Measurements from ENCODE around the gene OR1S2. TPM values are rescaled to one million over a fixed set of nuclear protein-coding genes. Genes with fewer than 3 reads are reported as not detected.

Gene OR1S2
- total and polyA plus RNA-seq, 2 experiments from 2014 or later: not detected

DNA sequence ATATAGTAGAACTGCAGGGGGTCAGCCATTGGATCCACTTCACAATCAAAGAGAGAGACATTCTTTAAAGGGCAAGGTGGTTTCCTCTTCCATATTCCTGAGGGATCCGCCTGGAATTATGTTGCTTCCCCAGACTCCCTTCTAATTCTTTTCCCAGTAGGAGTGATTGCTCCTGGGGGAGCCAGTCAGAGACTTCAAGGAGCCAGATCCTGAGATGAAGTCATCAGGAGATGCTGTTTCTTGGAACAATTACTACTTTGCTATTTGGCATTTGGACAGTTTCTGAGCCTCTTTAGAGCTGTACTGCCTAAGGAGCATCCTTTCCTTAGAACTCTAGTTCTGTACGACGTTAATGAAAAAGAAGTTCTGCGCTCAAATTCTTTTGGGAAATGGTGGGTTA lies 17.0 kb downstream of the OR1S2 start:
- H3F3A ChIP-seq (ENCODE audit: insufficient read depth): no peaks in the 10 kb centered on the region
- H4K20me1 ChIP-seq (ENCODE audit: insufficient read depth): no peaks in the 10 kb centered on the region
- H3K9ac ChIP-seq: no peak overlapping the region
- no peak overlapping the region for H3K4me3 ChIP-seq
- no peaks in the 10 kb centered on the region for H3K4me1 ChIP-seq (ENCODE audit: insufficient read depth)
- TF ChIP-seq EZH2 (IDR thresholded peaks at IDR 0.05; ENCODE audit: insufficient read depth, poor library complexity, severe bottlenecking): no peak
- no peak overlapping the region for H3K27ac ChIP-seq
- no peaks in the 10 kb centered on the region for H3K36me3 ChIP-seq (ENCODE audit: low read depth)
- no peaks in the 10 kb centered on the region for H3K27me3 ChIP-seq (replicated peaks; ENCODE audit: insufficient read depth)
- H3K4me2 ChIP-seq (ENCODE audit: unreplicated experiment): no peak overlapping the region
- in situ Hi-C loops (cut with MboI): no loop called here
- no peak overlapping the region for H2AFZ ChIP-seq
- peak; percentile 17 for DNase-seq
- no peaks in the 10 kb centered on the region for H3K79me2 ChIP-seq (ENCODE audit: insufficient read depth)
- 62 to 71% methylated on average over 4 of the region's 4 CpGs for WGBS, 2 experiments (ENCODE audit: low coverage in 1 of 2, low lambda C conversion rate in 2 of 2, missing lambda C conversion rate in 2 of 2)
- no peaks in the 10 kb centered on the region for H3K9me2 ChIP-seq (ENCODE audit: insufficient read depth)
- H3K9me3 ChIP-seq (ENCODE audit: low read depth): no peaks in the 10 kb centered on the region

DNA sequence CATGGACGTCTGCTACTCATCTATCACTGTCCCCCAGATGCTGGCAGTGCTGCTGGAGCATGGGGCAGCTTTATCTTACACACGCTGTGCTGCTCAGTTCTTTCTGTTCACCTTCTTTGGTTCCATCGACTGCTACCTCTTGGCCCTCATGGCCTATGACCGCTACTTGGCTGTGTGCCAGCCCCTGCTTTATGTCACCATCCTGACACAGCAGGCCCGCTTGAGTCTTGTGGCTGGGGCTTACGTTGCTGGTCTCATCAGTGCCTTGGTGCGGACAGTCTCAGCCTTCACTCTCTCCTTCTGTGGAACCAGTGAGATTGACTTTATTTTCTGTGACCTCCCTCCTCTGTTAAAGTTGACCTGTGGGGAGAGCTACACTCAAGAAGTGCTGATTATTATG lies 24.3 kb downstream of the OR1S2 start:
- Histone ChIP-seq H3K9me3 (ENCODE audit: low read depth) (no peaks in the 10 kb centered on the region), H3K9me2 (ENCODE audit: insufficient read depth) (no peaks in the 10 kb centered on the region), H3F3A (ENCODE audit: insufficient read depth) (no peaks in the 10 kb centered on the region), H3K9ac (no peak overlapping the region), H3K36me3 (ENCODE audit: low read depth) (no peaks in the 10 kb centered on the region), H3K27me3 (replicated peaks; ENCODE audit: insufficient read depth) (peaks cover 20% of the 10 kb centered on the region), H3K79me2 (ENCODE audit: insufficient read depth) (no peaks in the 10 kb centered on the region), H2AFZ (no peak overlapping the region), H3K4me1 (ENCODE audit: insufficient read depth) (no peaks in the 10 kb centered on the region), H4K20me1 (ENCODE audit: insufficient read depth) (no peaks in the 10 kb centered on the region), H3K4me3 (no peak overlapping the region), H3K4me2 (ENCODE audit: unreplicated experiment) (no peak overlapping the region), H3K27ac (no peak overlapping the region)
- TF ChIP-seq EZH2 (IDR thresholded peaks at IDR 0.05; ENCODE audit: insufficient read depth, poor library complexity, severe bottlenecking): no peak
- TF ChIP-seq EZH2phosphoT487 (IDR thresholded peaks at IDR 0.05; ENCODE audit: insufficient read depth, low read depth): no peak
- DNase-seq: no peak
- 54% methylated on average over 7 of the region's 7 CpGs for WGBS, 2 experiments (ENCODE audit: low coverage in 1 of 2, low lambda C conversion rate in 2 of 2, missing lambda C conversion rate in 2 of 2)
- in situ Hi-C loops (cut with MboI): no loop called here

DNA sequence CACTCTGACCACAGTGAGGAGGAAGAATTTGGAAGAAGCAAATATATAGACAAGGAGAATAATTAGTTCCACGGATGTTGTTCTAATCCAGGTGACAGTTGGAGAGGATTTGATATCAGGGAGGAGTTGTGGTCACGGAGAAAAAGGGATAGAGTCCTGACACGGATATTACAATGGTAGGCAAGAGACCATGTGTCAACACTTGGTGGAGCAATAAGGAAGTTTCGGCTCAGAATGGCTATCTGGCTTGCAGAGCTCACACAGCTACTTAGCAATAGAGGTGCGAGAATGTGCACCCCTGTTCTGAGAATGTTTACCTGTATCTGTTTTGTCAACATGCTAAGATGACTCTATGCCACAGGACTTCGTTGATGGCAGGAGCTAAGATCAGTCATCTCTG lies 25.5 kb downstream of the OR1S2 start:
- no peaks in the 10 kb centered on the region for H3K9me2 ChIP-seq (ENCODE audit: insufficient read depth)
- TF ChIP-seq EZH2phosphoT487 (IDR thresholded peaks at IDR 0.05; ENCODE audit: insufficient read depth, low read depth): no peak
- H3K4me1 ChIP-seq (ENCODE audit: insufficient read depth): no peaks in the 10 kb centered on the region
- no peak overlapping the region for H2AFZ ChIP-seq
- H3K27me3 ChIP-seq (replicated peaks; ENCODE audit: insufficient read depth): peaks cover 28% of the 10 kb centered on the region
- H3K9ac ChIP-seq: no peak overlapping the region
- H3K9me3 ChIP-seq (ENCODE audit: low read depth): no peaks in the 10 kb centered on the region
- no peaks in the 10 kb centered on the region for H3K79me2 ChIP-seq (ENCODE audit: insufficient read depth)
- no peaks in the 10 kb centered on the region for H4K20me1 ChIP-seq (ENCODE audit: insufficient read depth)
- H3K36me3 ChIP-seq (ENCODE audit: low read depth): no peaks in the 10 kb centered on the region
- no peaks in the 10 kb centered on the region for H3F3A ChIP-seq (ENCODE audit: insufficient read depth)
- in situ Hi-C loops (cut with MboI): no loop called here
- DNase-seq: no peak
- H3K4me2 ChIP-seq (ENCODE audit: unreplicated experiment): no peak overlapping the region
- 34 to 35% methylated on average over 6 of the region's 6 CpGs for WGBS, 2 experiments (ENCODE audit: low coverage in 1 of 2, low lambda C conversion rate in 2 of 2, missing lambda C conversion rate in 2 of 2)
- no peak overlapping the region for H3K4me3 ChIP-seq
- no peak overlapping the region for H3K27ac ChIP-seq

DNA sequence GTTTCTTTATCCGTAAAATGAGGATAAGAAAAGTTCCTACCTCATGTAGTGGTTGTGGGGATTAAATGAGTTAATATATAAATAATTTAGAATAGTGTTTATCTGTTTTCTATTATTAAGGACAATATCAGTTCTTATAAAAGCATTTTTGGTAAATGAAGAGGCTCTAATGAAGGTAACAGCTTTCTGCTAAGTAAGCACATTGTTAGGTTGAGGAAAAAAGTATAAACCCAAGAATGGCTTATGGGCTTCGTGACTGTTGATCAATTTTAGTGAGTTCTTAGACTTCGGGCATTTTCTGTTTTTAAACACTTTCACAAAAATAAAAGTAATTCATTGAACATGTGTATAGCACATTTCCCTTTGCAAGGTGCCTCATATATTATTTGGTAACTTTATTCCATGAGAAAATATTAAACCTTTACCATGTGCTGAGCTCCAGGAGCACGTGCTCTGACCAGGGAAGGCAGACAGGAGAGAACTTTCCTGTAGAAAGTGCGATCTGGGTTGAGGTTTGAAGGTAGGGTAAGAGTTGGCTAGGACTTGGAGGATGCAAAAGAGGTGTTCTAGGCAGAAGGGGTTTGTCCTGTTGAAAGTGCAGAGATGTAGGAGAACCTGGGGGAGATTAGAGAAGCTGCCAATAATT lies 26.4 kb downstream of the OR1S2 start:
- DNase-seq: no peak
- in situ Hi-C loops (cut with MboI): no loop called here
- no peaks in the 10 kb centered on the region for H3K4me1 ChIP-seq (ENCODE audit: insufficient read depth)
- H3K4me2 ChIP-seq (ENCODE audit: unreplicated experiment): no peak overlapping the region
- H3K27me3 ChIP-seq (replicated peaks; ENCODE audit: insufficient read depth): peaks cover 28% of the 10 kb centered on the region
- H3F3A ChIP-seq (ENCODE audit: insufficient read depth): no peaks in the 10 kb centered on the region
- WGBS, 2 experiments (ENCODE audit: low coverage in 1 of 2, low lambda C conversion rate in 2 of 2, missing lambda C conversion rate in 2 of 2): 11 to 14% methylated on average over 5 of the region's 5 CpGs
- no peak overlapping the region for H3K4me3 ChIP-seq
- H3K9ac ChIP-seq: no peak overlapping the region
- H3K27ac ChIP-seq: no peak overlapping the region
- H3K9me2 ChIP-seq (ENCODE audit: insufficient read depth): no peaks in the 10 kb centered on the region
- no peaks in the 10 kb centered on the region for H3K79me2 ChIP-seq (ENCODE audit: insufficient read depth)
- no peaks in the 10 kb centered on the region for H3K36me3 ChIP-seq (ENCODE audit: low read depth)
- TF ChIP-seq EZH2 (IDR thresholded peaks at IDR 0.05; ENCODE audit: insufficient read depth, poor library complexity, severe bottlenecking): no peak
- TF ChIP-seq EZH2phosphoT487 (IDR thresholded peaks at IDR 0.05; ENCODE audit: insufficient read depth, low read depth): no peak
- H2AFZ ChIP-seq: no peak overlapping the region
- H4K20me1 ChIP-seq (ENCODE audit: insufficient read depth): no peaks in the 10 kb centered on the region
- no peaks in the 10 kb centered on the region for H3K9me3 ChIP-seq (ENCODE audit: low read depth)
